COR-L47 (cell line): ENCODE data around the gene YY1.
"Not testable (repeated sequence)": the region's sequence is repeated elsewhere in the genome, so short reads cannot be mapped to it uniquely, and the experiment has no call there.

Experiments
- DNase-seq: peaks from one replicate; lab custom pipeline; 2025; lab: John Stamatoyannopoulos, UW

Gene YY1

GRCh38 chr14:100213956-100214769 is 24.8 kb upstream of the YY1 start:
- DNase-seq = peak; percentile 98

- DNase-seq = no peak
These were observed 24.2 kb upstream of the YY1 start for GRCh38 chr14:100214770-100215083.

GRCh38 chr14:100215330-100215885 is 23.5 kb upstream of the YY1 start:
- no peak for DNase-seq

- no peak for DNase-seq
These were observed 19.7 kb upstream of the YY1 start for GRCh38 chr14:100219126-100219785.

- peak; percentile 70 for DNase-seq
These were observed 17.3 kb upstream of the YY1 start for GRCh38 chr14:100221533-100222223.

GRCh38 chr14:100222224-100223093 is 16.5 kb upstream of the YY1 start:
- DNase-seq = no peak

- DNase-seq = no peak
These were observed 15.4 kb upstream of the YY1 start for GRCh38 chr14:100223332-100224201.

- no peak for DNase-seq
These were observed 14.6 kb upstream of the YY1 start for GRCh38 chr14:100224229-100224866.

- DNase-seq = no peak
These were observed 13.8 kb upstream of the YY1 start for GRCh38 chr14:100225169-100225568.

- no peak for DNase-seq
These were observed 8.6 kb upstream of the YY1 start for GRCh38 chr14:100230361-100230760.

GRCh38 chr14:100234511-100234910 is 4.4 kb upstream of the YY1 start:
- DNase-seq = no peak

GRCh38 chr14:100236271-100236818 is 2.6 kb upstream of the YY1 start:
- DNase-seq = not testable (repeated sequence)

GRCh38 chr14:100236881-100237280 is 2.1 kb upstream of the YY1 start:
- DNase-seq = no peak

- peak; percentile 74 for DNase-seq
These were observed 1.1 kb upstream of the YY1 start for GRCh38 chr14:100237735-100238418.

GRCh38 chr14:100239211-100239839 is 381 bp downstream of the YY1 start:
- peak; percentile 4 for DNase-seq

GRCh38 chr14:100239840-100240667 is 1.1 kb downstream of the YY1 start:
- peak; percentile 93 for DNase-seq

- DNase-seq = no peak
These were observed 1.7 kb downstream of the YY1 start for GRCh38 chr14:100240668-100241032.

- DNase-seq = no peak
These were observed 2.3 kb downstream of the YY1 start for GRCh38 chr14:100241279-100241678.
